ENCODE measurements around the gene MRGPRD. TPM values are rescaled to one million over a fixed set of nuclear protein-coding genes. Genes with fewer than 3 reads are reported as not detected.

MRGPRD gene
- total and polyA plus RNA-seq, 2 donors (not counting 1 experiment from before 2014, with no cell fraction given), result not detected

- WGBS (ENCODE audit: insufficient coverage), result 68% methylated on average over 5 of the region's 7 CpGs
- Histone ChIP-seq H3K27ac (ENCODE audit: low read length in 2 of 2) (no peak overlapping the region), H3K4me2 (replicated peaks; ENCODE audit: low read depth, low read length, poor library complexity, severe bottlenecking) (no peak overlapping the region), H2AFZ (ENCODE audit: insufficient read depth, low read depth, low read length, poor library complexity, severe bottlenecking) (no peak overlapping the region), H3K9me3 (ENCODE audit: control extremely low read depth in 1 of 3, control insufficient read depth in 2 of 3, insufficient read depth in 1 of 3, low read length in 2 of 3) (peaks cover 0 to 4% (median 0%) of the 10 kb centered on the region in 3 donors), H3K4me3 (ENCODE audit: control extremely low read depth in 1 of 5, extremely low read depth in 1 of 5, insufficient read depth in 1 of 5, low read depth in 2 of 5, low read length in 4 of 5) (no peak overlapping the region), H4K20me1 (ENCODE audit: control insufficient read depth, insufficient read depth, low read length, poor library complexity, severe bottlenecking) (no peaks in the 10 kb centered on the region), H3K4me1 (ENCODE audit: control insufficient read depth in 2 of 2, insufficient read depth in 2 of 2, low read length in 2 of 2) (no peaks in the 10 kb centered on the region), H3K9ac (ENCODE audit: low read length) (no peak overlapping the region), H3K27me3 (replicated peaks in 1 of 4; ENCODE audit: control extremely low read depth in 1 of 4, control insufficient read depth in 3 of 4, insufficient read depth in 4 of 4, low read length in 3 of 4) (peaks cover 0 to 22% (median 0%) of the 10 kb centered on the region in 4 experiments), H3K36me3 (replicated peaks in 1 of 2; ENCODE audit: control extremely low read depth in 1 of 2, control insufficient read depth in 1 of 2, extremely low read depth in 1 of 2, insufficient read depth in 2 of 2, low read length in 1 of 2) (no peaks in the 10 kb centered on the region), H3K79me2 (ENCODE audit: control insufficient read depth, insufficient read depth, low read length) (no peaks in the 10 kb centered on the region)
- H3K27me3 Mint-ChIP-seq, result peaks cover 39% of the 10 kb centered on the region
- ATAC-seq (ENCODE audit: low read depth), result no peak
- no peak overlapping the region for H3K4me3 Mint-ChIP-seq
- no peak for TF ChIP-seq EZH2 (IDR thresholded peaks at IDR 0.05; ENCODE audit: borderline replicate concordance, insufficient read depth, low read depth, low read length, poor library complexity, severe bottlenecking)
- POLR2A ChIA-PET, result no interaction called here
- no peak for DNase-seq
- H3K4me1 Mint-ChIP-seq, result no peaks in the 10 kb centered on the region
- intact Hi-C loops (cut with micrococcal nuclease), result no loop called here
- no peak overlapping the region for H3K27ac Mint-ChIP-seq
- CTCF ChIA-PET, result no interaction called here
- no peaks in the 10 kb centered on the region for H3K9me3 Mint-ChIP-seq (ENCODE audit: insufficient read depth)
These were observed 12.8 kb upstream of the MRGPRD start for GRCh38 chr11:68993546-68993945.

GRCh38 chr11:68992743-68993255 lies 12.0 kb upstream of the MRGPRD start:
- Histone ChIP-seq H3K4me1 (ENCODE audit: control insufficient read depth in 2 of 2, insufficient read depth in 2 of 2, low read length in 2 of 2) (no peaks in the 10 kb centered on the region), H3K27ac (ENCODE audit: low read length in 2 of 2) (no peak overlapping the region), H3K4me2 (replicated peaks; ENCODE audit: low read depth, low read length, poor library complexity, severe bottlenecking) (no peak overlapping the region), H3K36me3 (replicated peaks in 1 of 2; ENCODE audit: control extremely low read depth in 1 of 2, control insufficient read depth in 1 of 2, extremely low read depth in 1 of 2, insufficient read depth in 2 of 2, low read length in 1 of 2) (no peaks in the 10 kb centered on the region), H3K9ac (ENCODE audit: low read length) (no peak overlapping the region), H2AFZ (ENCODE audit: insufficient read depth, low read depth, low read length, poor library complexity, severe bottlenecking) (no peak overlapping the region), H3K4me3 (ENCODE audit: control extremely low read depth in 1 of 5, extremely low read depth in 1 of 5, insufficient read depth in 1 of 5, low read depth in 2 of 5, low read length in 4 of 5) (no peak overlapping the region), H3K27me3 (replicated peaks in 1 of 4; ENCODE audit: control extremely low read depth in 1 of 4, control insufficient read depth in 3 of 4, insufficient read depth in 4 of 4, low read length in 3 of 4) (peaks cover 0 to 22% (median 0%) of the 10 kb centered on the region in 4 experiments), H4K20me1 (ENCODE audit: control insufficient read depth, insufficient read depth, low read length, poor library complexity, severe bottlenecking) (no peaks in the 10 kb centered on the region), H3K9me3 (ENCODE audit: control extremely low read depth in 1 of 3, control insufficient read depth in 2 of 3, insufficient read depth in 1 of 3, low read length in 2 of 3) (peaks cover 0 to 4% (median 0%) of the 10 kb centered on the region in 3 donors), H3K79me2 (ENCODE audit: control insufficient read depth, insufficient read depth, low read length) (no peaks in the 10 kb centered on the region)
- Mint-ChIP-seq H3K9me3 (ENCODE audit: insufficient read depth) (no peaks in the 10 kb centered on the region), H3K4me1 (no peaks in the 10 kb centered on the region), H3K4me3 (no peak overlapping the region), H3K27ac (no peak overlapping the region), H3K27me3 (peaks cover 44% of the 10 kb centered on the region)
- 70% methylated on average over 14 of the region's 14 CpGs for WGBS (ENCODE audit: insufficient coverage)
- ATAC-seq (ENCODE audit: low read depth), result no peak
- POLR2A ChIA-PET, result no interaction called here
- intact Hi-C loops (cut with micrococcal nuclease), result no loop called here
- TF ChIP-seq EZH2 (IDR thresholded peaks at IDR 0.05; ENCODE audit: borderline replicate concordance, insufficient read depth, low read depth, low read length, poor library complexity, severe bottlenecking) (no peak), CTCF (IDR thresholded peaks at IDR 0.05) (no peak)
- CTCF ChIA-PET, result no interaction called here
- DNase-seq, result no peak
